Cardiac muscle cell (in vitro differentiated cells and primary cell): ENCODE data around the gene PIGZ. TPM values are rescaled to one million over a fixed set of nuclear protein-coding genes. Genes with fewer than 3 reads are reported as not detected.

ENCODE experiments used
- DNase-seq, 2 donors: peaks; one replicate each; pipeline versions ENCODE4 v3.0.0 to v3.0.0-alpha.2; 2010 to 2017; ENCODE audit warnings: low read depth in 1 of 2, low spot score in 1 of 2
- H3K27ac ChIP-seq: fragments of 200-600 bp; sonication (generic); 2 replicates; pipeline ENCODE4 v1.5.1; 2016
- H3K27me3 ChIP-seq: fragments of 200-600 bp; sonication (generic); 2 replicates; pipeline ENCODE4 v1.6.0; 2016; ENCODE audit warnings: control low read depth
- H3K36me3 ChIP-seq: fragments of 200-600 bp; sonication (generic); 2 replicates; pipeline ENCODE4 v1.5.1; 2016; ENCODE audit warnings: control low read depth
- H3K4me1 ChIP-seq: fragments of 200-600 bp; sonication (generic); 2 replicates; pipeline ENCODE4 v1.8.1; 2017; ENCODE audit warnings: low read depth, mild to moderate bottlenecking, mixed run types
- H3K4me3 ChIP-seq: fragments of 200-600 bp; sonication (generic); 2 replicates; pipeline ENCODE4 v1.5.1; 2016; ENCODE audit warnings: mild to moderate bottlenecking
- H3K9me3 ChIP-seq: fragments of 200-600 bp; sonication (generic); 2 replicates; pipeline ENCODE4 v1.5.1; 2017; ENCODE audit warnings: low read depth, mild to moderate bottlenecking, control low read depth
- polyA plus RNA-seq: library from polyadenylated mRNA; unstranded; fragments of >200 nt; fragmentation: Nextera tagmentation; extraction: Ambion mirVana; gene quantifications from 2 replicates; pipeline ENCODE4 v1.2.1, GENCODE V29; 2016
- total RNA-seq: library from RNA; depleted of rRNA; stranded (reverse); fragments of >200 nt; gene quantifications from 2 replicates; pipeline ENCODE4 v1.2.3, GENCODE V29; 2016
- TF ChIP-seq, protein P1 (sequence below): IDR thresholded peaks from 2 replicates; pipeline ENCODE4 v1.5.1; 2012; ENCODE audit warnings: low read depth, mild to moderate bottlenecking, low read length

PIGZ gene
- total and polyA plus RNA-seq, 2 experiments from 2014 or later: 4.1 to 8.1 TPM

DNA sequence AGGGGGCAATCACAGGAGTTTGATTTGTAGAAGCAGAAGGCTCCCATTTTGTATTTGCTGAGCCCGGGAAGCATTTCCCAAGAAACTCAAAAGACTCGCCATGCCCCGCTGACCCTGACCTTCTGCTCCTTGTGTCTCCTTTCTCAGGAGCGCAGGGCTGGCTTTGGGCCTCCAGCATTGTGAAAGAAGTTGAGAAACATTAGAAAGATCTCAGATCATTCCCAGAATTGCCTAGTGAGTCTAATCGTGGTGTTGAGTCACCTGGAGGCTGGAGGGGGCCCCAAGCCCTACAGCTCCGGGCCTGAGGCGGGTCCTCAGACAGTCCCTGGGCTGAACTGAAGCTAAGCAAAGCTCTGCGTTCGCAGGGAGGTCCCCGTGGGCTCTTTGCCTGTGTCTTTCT is 10.9 kb upstream of the PIGZ start:
- TF ChIP-seq, protein P1, sequence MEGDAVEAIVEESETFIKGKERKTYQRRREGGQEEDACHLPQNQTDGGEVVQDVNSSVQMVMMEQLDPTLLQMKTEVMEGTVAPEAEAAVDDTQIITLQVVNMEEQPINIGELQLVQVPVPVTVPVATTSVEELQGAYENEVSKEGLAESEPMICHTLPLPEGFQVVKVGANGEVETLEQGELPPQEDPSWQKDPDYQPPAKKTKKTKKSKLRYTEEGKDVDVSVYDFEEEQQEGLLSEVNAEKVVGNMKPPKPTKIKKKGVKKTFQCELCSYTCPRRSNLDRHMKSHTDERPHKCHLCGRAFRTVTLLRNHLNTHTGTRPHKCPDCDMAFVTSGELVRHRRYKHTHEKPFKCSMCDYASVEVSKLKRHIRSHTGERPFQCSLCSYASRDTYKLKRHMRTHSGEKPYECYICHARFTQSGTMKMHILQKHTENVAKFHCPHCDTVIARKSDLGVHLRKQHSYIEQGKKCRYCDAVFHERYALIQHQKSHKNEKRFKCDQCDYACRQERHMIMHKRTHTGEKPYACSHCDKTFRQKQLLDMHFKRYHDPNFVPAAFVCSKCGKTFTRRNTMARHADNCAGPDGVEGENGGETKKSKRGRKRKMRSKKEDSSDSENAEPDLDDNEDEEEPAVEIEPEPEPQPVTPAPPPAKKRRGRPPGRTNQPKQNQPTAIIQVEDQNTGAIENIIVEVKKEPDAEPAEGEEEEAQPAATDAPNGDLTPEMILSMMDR: no peak
- no peaks in the 10 kb centered on the region for H3K4me1 ChIP-seq
- DNase-seq: peak in 1 of 2 donors; percentile 89
- no peaks in the 10 kb centered on the region for H3K9me3 ChIP-seq
- no peak overlapping the region for H3K27ac ChIP-seq
- H3K4me3 ChIP-seq: no peak overlapping the region
- no peaks in the 10 kb centered on the region for H3K27me3 ChIP-seq
- H3K36me3 ChIP-seq: no peaks in the 10 kb centered on the region

- Histone ChIP-seq H3K9me3 (no peaks in the 10 kb centered on the region), H3K36me3 (no peaks in the 10 kb centered on the region), H3K27me3 (no peaks in the 10 kb centered on the region), H3K4me3 (no peak overlapping the region), H3K4me1 (no peaks in the 10 kb centered on the region), H3K27ac (no peak overlapping the region)
- no peak for DNase-seq
- TF ChIP-seq, protein P1: no peak
These were observed 8.3 kb upstream of the PIGZ start for GRCh38 chr3:196976941-196977340.

DNA sequence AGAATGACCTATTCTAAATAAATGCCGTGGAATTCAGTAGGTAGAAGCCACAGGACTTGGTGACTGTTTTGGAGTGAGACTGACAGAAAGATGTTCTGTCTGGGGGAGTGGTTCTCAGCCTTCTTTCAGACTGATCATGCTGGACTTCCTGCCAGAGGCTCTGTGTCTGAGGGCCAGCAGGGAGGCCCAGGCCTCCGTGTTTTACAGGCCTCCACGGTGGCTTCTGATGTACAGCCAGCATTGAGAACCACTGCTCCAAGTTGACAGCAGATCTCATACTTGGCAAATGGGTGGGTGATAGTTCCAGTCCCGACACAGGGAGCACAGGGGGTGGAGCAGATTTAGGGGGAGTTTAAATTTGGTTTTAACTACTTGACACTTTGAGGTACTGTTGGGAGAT is 6.7 kb upstream of the PIGZ start:
- no peaks in the 10 kb centered on the region for H3K9me3 ChIP-seq
- no peaks in the 10 kb centered on the region for H3K36me3 ChIP-seq
- no peak overlapping the region for H3K4me3 ChIP-seq
- TF ChIP-seq, protein P1: no peak
- peaks cover 13% of the 10 kb centered on the region for H3K27me3 ChIP-seq
- no peak for DNase-seq
- H3K27ac ChIP-seq: no peak overlapping the region
- no peaks in the 10 kb centered on the region for H3K4me1 ChIP-seq

DNA sequence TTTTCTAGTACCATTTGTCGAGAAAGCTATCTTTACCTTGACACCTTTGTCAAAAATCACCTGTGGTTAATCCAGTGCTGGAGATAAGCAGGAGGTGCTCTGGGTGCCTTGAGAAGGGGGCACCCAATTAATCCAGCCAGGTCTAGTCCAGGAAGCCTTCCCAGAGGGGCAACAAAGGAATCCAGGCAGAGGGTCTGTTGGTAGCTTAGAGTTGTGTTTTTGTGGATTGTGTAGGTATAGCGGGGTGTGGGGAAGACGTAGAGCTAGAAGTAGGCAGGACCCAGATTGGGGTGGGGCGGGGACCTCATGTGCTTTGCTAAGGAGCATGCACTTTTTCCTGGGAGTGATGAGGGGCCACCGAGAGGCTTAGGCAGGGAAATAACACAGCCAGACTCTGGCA is 6.0 kb upstream of the PIGZ start:
- no peak overlapping the region for H3K4me3 ChIP-seq
- TF ChIP-seq, protein P1: no peak
- no peaks in the 10 kb centered on the region for H3K9me3 ChIP-seq
- no peak for DNase-seq
- H3K36me3 ChIP-seq: no peaks in the 10 kb centered on the region
- H3K4me1 ChIP-seq: no peaks in the 10 kb centered on the region
- H3K27me3 ChIP-seq: peaks cover 20% of the 10 kb centered on the region
- H3K27ac ChIP-seq: no peak overlapping the region

GRCh38 chr3:196971094-196971698 is 2.6 kb upstream of the PIGZ start:
- TF ChIP-seq, protein P1: no peak
- H3K27me3 ChIP-seq: peaks cover 54% of the 10 kb centered on the region
- no peak overlapping the region for H3K27ac ChIP-seq
- H3K36me3 ChIP-seq: no peaks in the 10 kb centered on the region
- no peak for DNase-seq
- H3K4me3 ChIP-seq: no peak overlapping the region
- H3K9me3 ChIP-seq: no peaks in the 10 kb centered on the region
- no peaks in the 10 kb centered on the region for H3K4me1 ChIP-seq
